Renal pelvis (tissue), 4 donors: ENCODE data around the gene PAQR9. TPM values are rescaled to one million over a fixed set of nuclear protein-coding genes. Genes with fewer than 3 reads are reported as not detected.

Experiments used
- DNase-seq: peaks from one replicate; pipeline ENCODE4 v3.0.0-alpha.2; 2013
- polyA plus RNA-seq, 3 donors: library from polyadenylated mRNA; unstranded; fragments of 120-200 nt; gene quantifications; one replicate each; pipeline ENCODE4 v1.2.1, GENCODE V29; 2013; ENCODE audit not compliant: insufficient read length in 3 of 3

Gene PAQR9
- polyA plus RNA-seq, 3 donors, result 0.45 to 0.93 (median 0.68) TPM

GRCh38 chr3:142983318-142983717 is 19.8 kb upstream of the PAQR9 start:
- DNase-seq, result no peak

- no peak for DNase-seq
Observed at GRCh38 chr3:142982038-142982773, 18.7 kb upstream of the PAQR9 start.

GRCh38 chr3:142981108-142981507 is 17.6 kb upstream of the PAQR9 start:
- no peak for DNase-seq

GRCh38 chr3:142977399-142977728 is 13.9 kb upstream of the PAQR9 start:
- no peak for DNase-seq

GRCh38 chr3:142976621-142977398 is 13.3 kb upstream of the PAQR9 start:
- DNase-seq, result no peak

GRCh38 chr3:142975316-142975995 is 12.0 kb upstream of the PAQR9 start:
- DNase-seq, result no peak

GRCh38 chr3:142973217-142974009 is 9.9 kb upstream of the PAQR9 start:
- no peak for DNase-seq

GRCh38 chr3:142972092-142972753 is 8.7 kb upstream of the PAQR9 start:
- no peak for DNase-seq

GRCh38 chr3:142971431-142971830 is 8.0 kb upstream of the PAQR9 start:
- no peak for DNase-seq

- no peak for DNase-seq
Observed at GRCh38 chr3:142968319-142969025, 5.0 kb upstream of the PAQR9 start.

- no peak for DNase-seq
Observed at GRCh38 chr3:142966808-142967207, 3.3 kb upstream of the PAQR9 start.

- no peak for DNase-seq
Observed at GRCh38 chr3:142965581-142965980, 2.1 kb upstream of the PAQR9 start.

GRCh38 chr3:142963234-142963515 is 299 bp downstream of the PAQR9 start:
- no peak for DNase-seq

GRCh38 chr3:142962520-142963233 is 797 bp downstream of the PAQR9 start:
- DNase-seq, result no peak

- DNase-seq, result no peak
Observed at GRCh38 chr3:142962175-142962519, 1.3 kb downstream of the PAQR9 start.

- DNase-seq, result no peak
Observed at GRCh38 chr3:142961539-142961938, 1.9 kb downstream of the PAQR9 start.

GRCh38 chr3:142960322-142960850 is 3.1 kb downstream of the PAQR9 start:
- DNase-seq, result no peak

GRCh38 chr3:142958707-142959106 is 4.8 kb downstream of the PAQR9 start:
- no peak for DNase-seq

- DNase-seq, result no peak
Observed at GRCh38 chr3:142953443-142953842, 10.0 kb downstream of the PAQR9 start.
